Psoas muscle (tissue), 8 donors: ENCODE data around the gene SLC4A5. TPM values are rescaled to one million over a fixed set of nuclear protein-coding genes. Genes with fewer than 3 reads are reported as not detected.

Experiments used
- ATAC-seq, 4 donors: fragments of 200-7000 bp; cut with Tn5 transposase; one replicate each; pipeline ENCODE4 v1.9.1; 2020; ENCODE audit warnings: moderate library complexity in 3 of 4, mild to moderate bottlenecking in 2 of 4
- DNase-seq, 2 donors: peaks; one replicate each; pipeline ENCODE4 v3.0.0-alpha.2; 2020
- H3K27ac ChIP-seq: fragments of 200-600 bp; one replicate; pipeline ENCODE4 v1.8.0; 2022
- H3K27me3 ChIP-seq, 3 donors: fragments of 200-600 bp in 1 of 3; one replicate each; pipeline versions ENCODE4 v1.6.1 to v1.8.0; 2013 to 2022; ENCODE audit warnings: low read length in 2 of 3, mild to moderate bottlenecking in 2 of 3, moderate library complexity in 1 of 3; ENCODE audit not compliant: insufficient read depth in 3 of 3
- H3K36me3 ChIP-seq, 2 donors: fragments of 200-600 bp in 1 of 2; one replicate each; pipeline versions ENCODE4 v1.6.1 to v1.8.0; 2013 to 2022; ENCODE audit warnings: low read depth in 1 of 2, mild to moderate bottlenecking in 1 of 2, moderate library complexity in 1 of 2; ENCODE audit not compliant: insufficient read depth in 1 of 2
- H3K4me1 ChIP-seq: fragments of 200-600 bp; one replicate; pipeline ENCODE4 v1.8.0; 2022
- H3K4me3 ChIP-seq: fragments of 200-600 bp; one replicate; pipeline ENCODE4 v1.8.0; 2022; ENCODE audit warnings: mild to moderate bottlenecking
- H3K9me3 ChIP-seq: fragments of 200-600 bp; one replicate; pipeline ENCODE4 v1.8.0; 2022
- CTCF ChIP-seq: fragments of 200-600 bp; IDR thresholded peaks from one replicate; pipeline ENCODE4 v1.8.0; 2022; ENCODE audit warnings: antibody characterized with exemption
- WGBS, 3 donors: extraction: QIAGEN DNeasy Blood & Tissue Kit; methylation state at CpG; one replicate each; pipeline versions ENCODE4 v1.1.6 to v1.1.7; 2013; 5-methylcytosine and 5-hydroxymethylcytosine counted together
- intact Hi-C, 2 donors: fragments of 100-400 bp; cut with DNase I; formaldehyde crosslinking; loops; one replicate each; pipeline versions ENCODE4 v1.11.0 to v1.14.2; 2022
- polyA plus RNA-seq, 3 donors: library from polyadenylated mRNA; stranded (reverse); fragments of 200-250 nt; gene quantifications; one replicate each; pipeline ENCODE4 v1.2.3, GENCODE V29; 2013
- total RNA-seq, 4 donors: library from RNA; stranded (reverse); fragmentation: NEBNext Ultra II Directional in 2 of 4; extraction: Animal tissue kit (Norgen Biotek cat#: 25700) in 2 of 4; gene quantifications; one replicate each; pipeline versions ENCODE4 v1.2.1 to v1.2.4, GENCODE V29; 2021 to 2023
- donor health status: healthy with polysubstance abuse.
- donor health status: DM: no; HTN: no; CAD: no; lungs with moderate emphysema.
- donor health status: Bipolar disorder and iron deficiency.
- donor health status: healthy.
- donor health status: DM: yes; HTN: yes; CAD: no.
- donor health status: DM: no; HTN: no; CAD: no.
- donor health status: DM: no; HTN: no; CAD: no.
- donor health status: DM: yes; HTN: yes; CAD: no.

Gene SLC4A5
- total and polyA plus RNA-seq, 7 donors = 0.27 to 5.7 (median 0.57) TPM

GRCh38 chr2:74381751-74382150, 38.5 kb upstream of the SLC4A5 start:
- no peak overlapping the region for H3K4me3 ChIP-seq
- H3K27me3 ChIP-seq = no peaks in the 10 kb centered on the region
- H3K27ac ChIP-seq = no peak overlapping the region
- ATAC-seq (peak in 1 of 4 donors; percentile 7), DNase-seq (no peak)
- no peaks in the 10 kb centered on the region for H3K9me3 ChIP-seq
- WGBS, 3 donors = 89 to 95% (median 94%) methylated on average over 3 of the region's 3 CpGs
- intact Hi-C loops = no loop called here
- H3K4me1 ChIP-seq = peaks cover 44% of the 10 kb centered on the region
- peaks cover 2 to 23% of the 10 kb centered on the region in 2 donors for H3K36me3 ChIP-seq
- TF ChIP-seq CTCF = no peak

- H3K27ac ChIP-seq = no peak within 1 kb of the TSS
- peaks cover 2 to 31% of the 10 kb centered on the region in 2 donors for H3K36me3 ChIP-seq
- no peak for TF ChIP-seq CTCF
- WGBS, 3 donors = 23 to 35% (median 24%) methylated on average over 14 of the region's 14 CpGs
- ATAC-seq (peak; percentile 64 to 89 (median 82)), DNase-seq (peak; percentile 46 to 68)
- H3K4me1 ChIP-seq = peaks cover 43% of the 10 kb centered on the region
- intact Hi-C loops = loop anchor here in 1 of 2 donors (10.0 kb wide), 1 partner anchor 505 kb away; no protein-coding TSS in a partner anchor
- H3K4me3 ChIP-seq = peak within 1 kb of the TSS; percentile 57
- H3K27me3 ChIP-seq = no peaks in the 10 kb centered on the region
- no peaks in the 10 kb centered on the region for H3K9me3 ChIP-seq
Observed at GRCh38 chr2:74379851-74380789, 36.9 kb upstream of the SLC4A5 start, which contains the start of gene DCTN1. Gene DCTN1 (minus strand): TSS chr2:74380311. CDS start chr2:74380037, 274 bp downstream.

DNA sequence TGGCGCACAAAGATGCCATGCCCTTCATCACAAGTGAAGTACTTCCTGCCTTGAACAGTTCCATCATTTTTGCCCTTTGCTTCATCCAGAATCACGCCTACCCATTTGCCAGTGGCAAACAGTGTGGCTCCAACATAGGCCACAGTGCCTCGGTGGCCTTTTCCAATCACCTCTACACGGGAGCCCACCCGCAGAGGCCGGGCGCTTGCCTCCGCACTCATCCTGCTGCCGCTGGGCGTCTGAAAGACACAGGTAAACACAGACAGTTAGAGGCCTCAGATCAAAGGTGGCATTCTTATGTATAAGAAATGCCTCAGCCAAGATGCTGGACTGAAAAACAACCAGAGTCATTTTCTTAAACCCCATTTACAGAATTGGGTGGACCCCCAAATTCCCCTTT, 34.8 kb upstream of the SLC4A5 start:
- DNase-seq = no peak
- Histone ChIP-seq H3K36me3 (peaks cover 0 to 30% of the 10 kb centered on the region in 2 donors), H3K27ac (no peak overlapping the region), H3K4me3 (no peak overlapping the region), H3K9me3 (no peaks in the 10 kb centered on the region), H3K27me3 (no peaks in the 10 kb centered on the region), H3K4me1 (peaks cover 35% of the 10 kb centered on the region)
- ATAC-seq = no peak
- intact Hi-C loops = loop anchor here in 1 of 2 donors (10.0 kb wide), 1 partner anchor 507 kb away; no protein-coding TSS in a partner anchor
- no peak for TF ChIP-seq CTCF
- 93 to 94% (median 94%) methylated on average over 10 of the region's 10 CpGs for WGBS, 3 donors

GRCh38 chr2:74375838-74376237, 32.6 kb upstream of the SLC4A5 start:
- Histone ChIP-seq H3K36me3 (peaks cover 2 to 46% of the 10 kb centered on the region in 2 donors), H3K27ac (no peak overlapping the region), H3K4me3 (no peak overlapping the region), H3K27me3 (no peaks in the 10 kb centered on the region), H3K4me1 (peaks cover 16% of the 10 kb centered on the region), H3K9me3 (no peaks in the 10 kb centered on the region)
- no peak for ATAC-seq
- intact Hi-C loops = loop anchor here in 1 of 2 donors (10.0 kb wide), 1 partner anchor 509 kb away; no protein-coding TSS in a partner anchor
- 90 to 96% (median 96%) methylated on average over 2 of the region's 2 CpGs for WGBS, 3 donors
- no peak for TF ChIP-seq CTCF
- no peak for DNase-seq
